OCI-LY3 (cell line): ENCODE measurements around the gene PLPPR3.

Experiments
- EZH2phosphoT487 ChIP-seq: fragments of 200-600 bp; shearing (Covaris generic); IDR thresholded peaks from 2 replicates; pipeline ENCODE4 v1.6.1; 2018; ENCODE audit warnings: antibody characterized with exemption, mixed run types, low read depth
- TF ChIP-seq, protein P1 (sequence below): fragments of 200-600, 300-600 bp; sonication (generic); IDR thresholded peaks from 2 replicates; pipeline ENCODE4 v1.5.1; 2014; ENCODE audit warnings: antibody characterized with exemption, low read length, low read depth

DNA sequence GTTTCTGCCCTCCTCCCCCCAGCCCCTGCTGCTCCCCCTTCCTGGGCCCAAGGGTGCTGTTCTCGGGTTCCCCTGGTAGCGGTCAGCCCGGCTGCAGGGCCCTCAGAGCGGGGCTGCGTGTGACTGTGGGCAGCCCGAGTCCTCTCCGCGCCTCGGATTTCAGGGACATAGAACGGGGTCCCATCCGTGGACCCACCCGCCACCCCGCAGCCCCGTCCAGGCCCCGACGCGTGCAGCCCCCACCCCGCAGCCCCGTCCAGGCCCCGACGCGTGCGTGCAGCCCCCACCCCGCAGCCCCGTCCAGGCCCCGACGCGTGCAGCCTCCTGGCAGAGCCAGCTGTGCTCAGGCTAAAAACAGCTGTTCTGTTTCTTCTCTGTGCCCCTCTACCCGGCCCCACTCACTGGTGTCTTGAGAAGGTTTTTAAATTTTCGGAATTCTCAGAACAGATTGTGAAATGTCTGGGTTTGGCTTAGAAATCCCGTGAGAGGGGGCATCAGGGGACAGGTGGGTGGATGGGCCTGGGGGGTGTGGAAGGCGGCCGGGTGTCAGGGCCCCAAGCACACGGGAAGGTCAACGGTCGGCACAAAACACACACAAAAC, 13.6 kb upstream of the PLPPR3 start:
- TF ChIP-seq, protein P1, sequence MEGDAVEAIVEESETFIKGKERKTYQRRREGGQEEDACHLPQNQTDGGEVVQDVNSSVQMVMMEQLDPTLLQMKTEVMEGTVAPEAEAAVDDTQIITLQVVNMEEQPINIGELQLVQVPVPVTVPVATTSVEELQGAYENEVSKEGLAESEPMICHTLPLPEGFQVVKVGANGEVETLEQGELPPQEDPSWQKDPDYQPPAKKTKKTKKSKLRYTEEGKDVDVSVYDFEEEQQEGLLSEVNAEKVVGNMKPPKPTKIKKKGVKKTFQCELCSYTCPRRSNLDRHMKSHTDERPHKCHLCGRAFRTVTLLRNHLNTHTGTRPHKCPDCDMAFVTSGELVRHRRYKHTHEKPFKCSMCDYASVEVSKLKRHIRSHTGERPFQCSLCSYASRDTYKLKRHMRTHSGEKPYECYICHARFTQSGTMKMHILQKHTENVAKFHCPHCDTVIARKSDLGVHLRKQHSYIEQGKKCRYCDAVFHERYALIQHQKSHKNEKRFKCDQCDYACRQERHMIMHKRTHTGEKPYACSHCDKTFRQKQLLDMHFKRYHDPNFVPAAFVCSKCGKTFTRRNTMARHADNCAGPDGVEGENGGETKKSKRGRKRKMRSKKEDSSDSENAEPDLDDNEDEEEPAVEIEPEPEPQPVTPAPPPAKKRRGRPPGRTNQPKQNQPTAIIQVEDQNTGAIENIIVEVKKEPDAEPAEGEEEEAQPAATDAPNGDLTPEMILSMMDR: no peak
- TF ChIP-seq EZH2phosphoT487: no peak
